Peyer's patch (tissue), 4 donors: Measurements from ENCODE around the gene MYO9B. TPM values are rescaled to one million over a fixed set of nuclear protein-coding genes. Genes with fewer than 3 reads are reported as not detected.

ENCODE experiments used
- DNase-seq, 3 donors: peaks; one replicate each; pipeline ENCODE4 v3.0.0-alpha.2; 2017 to 2019
- H3K27ac ChIP-seq, 4 donors: fragments of 200-600 bp; sonication (generic); one replicate each; pipeline ENCODE4 v1.5.1; 2016 to 2019
- H3K27me3 ChIP-seq, 2 donors: fragments of 200-600 bp; sonication (generic); one replicate each; pipeline ENCODE4 v1.5.1; 2019
- H3K36me3 ChIP-seq, 3 donors: fragments of 200-600 bp; sonication (generic); one replicate each; pipeline ENCODE4 v1.5.1; 2016 to 2019
- H3K4me1 ChIP-seq, 4 donors: fragments of 200-600 bp; sonication (generic); one replicate each; pipeline ENCODE4 v1.5.1; 2016 to 2019
- H3K4me3 ChIP-seq, 4 donors: fragments of 200-600 bp; sonication (generic); 1 replicate in 3 of 4; 2 replicates in 1 of 4; pipeline ENCODE4 v1.5.1; 2016 to 2019; ENCODE audit warnings: mild to moderate bottlenecking in 1 of 4
- H3K9me3 ChIP-seq, 4 donors: fragments of 200-600 bp; sonication (generic); one replicate each; pipeline ENCODE4 v1.5.1; 2016 to 2019; ENCODE audit warnings: mild to moderate bottlenecking in 1 of 4
- POLR2A ChIP-seq, 2 donors: fragments of 450-650 bp; IDR thresholded peaks; one replicate each; pipeline ENCODE4 v1.5.1; 2017; ENCODE audit warnings: antibody characterized with exemption in 2 of 2, mild to moderate bottlenecking in 2 of 2, moderate library complexity in 2 of 2
- total RNA-seq, 4 donors: library from RNA; depleted of rRNA; stranded (reverse); fragments of >200 nt; gene quantifications; one replicate each; pipeline ENCODE4 v1.1.0, GENCODE V29; 2016
- TF ChIP-seq, protein P1 (sequence below), 6 experiments: fragments of 450-650 bp in 4 of 6; fragments of 200-600 bp in 2 of 6; sonication (generic) in 1 of 6; IDR thresholded peaks; one replicate each; pipeline ENCODE4 v1.5.1; 2017 to 2019; ENCODE audit warnings: antibody characterized with exemption in 6 of 6, mild to moderate bottlenecking in 3 of 6, moderate library complexity in 1 of 6

MYO9B gene
- total RNA-seq, 4 donors from 2014 or later, result 65.3 to 578 (median 143) TPM

DNA sequence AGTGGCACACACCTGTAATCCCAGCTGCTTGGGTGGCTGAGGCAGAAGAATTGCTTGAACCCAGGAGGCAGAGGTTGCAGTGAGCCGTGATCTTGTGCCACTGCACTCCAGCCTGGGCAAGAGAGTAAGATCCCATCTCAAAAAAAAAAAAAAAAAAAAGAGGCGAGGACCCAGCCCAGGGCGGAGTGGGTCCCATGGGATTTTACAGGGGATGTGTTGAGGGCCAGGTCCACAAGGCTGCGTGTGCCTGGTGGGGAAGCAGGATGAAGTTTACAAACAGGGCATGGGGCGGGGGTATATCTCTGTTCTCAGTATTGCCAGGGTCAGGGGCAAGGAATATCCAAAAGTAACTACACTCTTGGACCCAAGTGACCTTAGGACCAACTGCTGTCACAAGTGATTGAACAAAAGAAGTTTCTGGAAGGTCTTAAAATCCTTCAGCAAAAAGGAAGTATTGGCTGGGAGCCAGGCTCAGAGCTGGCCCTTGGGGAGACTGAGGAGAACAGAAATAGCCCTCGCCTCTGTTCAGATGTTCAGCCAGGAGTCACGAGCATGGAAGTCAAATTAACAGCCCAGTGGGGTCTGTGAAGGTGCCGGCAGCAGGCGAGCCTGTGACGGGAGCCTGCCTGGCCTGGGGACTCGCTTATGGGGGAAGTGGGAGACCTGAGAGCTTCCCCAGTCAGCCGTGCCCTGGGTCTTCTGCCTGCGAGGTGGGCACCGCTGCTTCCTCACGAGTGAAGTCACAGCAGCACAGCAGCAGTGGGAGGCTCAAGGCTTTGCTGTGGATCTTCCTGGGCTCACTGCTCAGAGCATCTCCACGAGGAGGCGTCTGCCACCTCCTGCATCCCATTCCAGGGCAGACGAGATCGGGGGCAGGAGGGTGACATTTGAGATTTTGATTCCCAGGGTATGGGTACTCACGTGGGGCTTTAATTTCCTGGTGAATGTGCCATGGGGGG is 6.4 kb downstream of the MYO9B start:
- Histone ChIP-seq H3K27ac (peak overlapping the region in 3 of 4 donors; percentile 49 to 94 (median 60)), H3K4me1 (peaks cover 0 to 33% (median 18%) of the 10 kb centered on the region in 4 donors), H3K27me3 (no peaks in the 10 kb centered on the region), H3K9me3 (no peaks in the 10 kb centered on the region), H3K36me3 (no peaks in the 10 kb centered on the region), H3K4me3 (no peak overlapping the region)
- TF ChIP-seq, protein P1, sequence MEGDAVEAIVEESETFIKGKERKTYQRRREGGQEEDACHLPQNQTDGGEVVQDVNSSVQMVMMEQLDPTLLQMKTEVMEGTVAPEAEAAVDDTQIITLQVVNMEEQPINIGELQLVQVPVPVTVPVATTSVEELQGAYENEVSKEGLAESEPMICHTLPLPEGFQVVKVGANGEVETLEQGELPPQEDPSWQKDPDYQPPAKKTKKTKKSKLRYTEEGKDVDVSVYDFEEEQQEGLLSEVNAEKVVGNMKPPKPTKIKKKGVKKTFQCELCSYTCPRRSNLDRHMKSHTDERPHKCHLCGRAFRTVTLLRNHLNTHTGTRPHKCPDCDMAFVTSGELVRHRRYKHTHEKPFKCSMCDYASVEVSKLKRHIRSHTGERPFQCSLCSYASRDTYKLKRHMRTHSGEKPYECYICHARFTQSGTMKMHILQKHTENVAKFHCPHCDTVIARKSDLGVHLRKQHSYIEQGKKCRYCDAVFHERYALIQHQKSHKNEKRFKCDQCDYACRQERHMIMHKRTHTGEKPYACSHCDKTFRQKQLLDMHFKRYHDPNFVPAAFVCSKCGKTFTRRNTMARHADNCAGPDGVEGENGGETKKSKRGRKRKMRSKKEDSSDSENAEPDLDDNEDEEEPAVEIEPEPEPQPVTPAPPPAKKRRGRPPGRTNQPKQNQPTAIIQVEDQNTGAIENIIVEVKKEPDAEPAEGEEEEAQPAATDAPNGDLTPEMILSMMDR (IDR thresholded peaks at IDR 0.05), result no peak
- TF ChIP-seq POLR2A (IDR thresholded peaks at IDR 0.05), result no peak
- DNase-seq, result no peak

DNA sequence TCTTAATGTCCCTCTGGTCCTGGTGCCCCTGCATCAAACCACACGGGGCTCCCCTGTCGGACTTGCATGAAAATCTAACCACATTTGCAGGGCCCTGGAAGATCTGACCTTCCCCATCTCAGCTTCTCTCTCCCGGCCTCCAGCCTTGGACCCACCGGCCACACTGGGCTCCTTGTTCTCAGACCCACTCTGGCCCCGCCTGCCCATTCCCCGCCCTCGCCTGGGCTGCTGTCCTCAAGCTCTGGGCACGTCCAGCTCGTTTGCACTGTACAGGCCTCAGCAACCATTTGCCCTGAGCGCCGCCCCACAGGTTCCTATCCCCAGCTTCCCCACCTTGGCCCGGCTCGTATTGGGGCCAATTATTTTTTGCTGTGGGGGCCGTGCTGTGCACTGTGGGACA is 10.5 kb downstream of the MYO9B start:
- H3K27me3 ChIP-seq, result no peaks in the 10 kb centered on the region
- no peak for DNase-seq
- peaks cover 0 to 30% (median 11%) of the 10 kb centered on the region in 4 donors for H3K4me1 ChIP-seq

DNA sequence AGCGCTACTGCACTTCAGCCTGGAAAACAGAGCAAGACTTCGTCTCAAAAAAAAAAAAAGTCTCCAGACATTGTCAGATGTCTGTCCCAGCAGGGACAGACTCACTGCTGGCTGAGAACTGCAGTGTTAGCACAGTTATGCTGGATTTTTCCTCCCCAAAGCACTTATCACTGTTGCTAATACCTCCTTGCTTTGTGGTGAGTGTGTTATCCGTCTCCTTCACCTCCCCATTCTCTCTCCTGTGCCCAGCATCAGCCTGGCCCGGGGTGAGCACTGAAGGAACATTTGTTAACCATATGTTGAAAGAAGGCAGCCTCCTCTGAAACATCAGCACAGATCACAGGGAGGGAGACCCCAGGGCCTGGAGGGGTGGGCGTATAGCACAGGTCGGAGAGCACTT is 11.3 kb downstream of the MYO9B start:
- Histone ChIP-seq H3K27ac (no peak overlapping the region), H3K36me3 (no peaks in the 10 kb centered on the region), H3K4me1 (peaks cover 0 to 34% (median 15%) of the 10 kb centered on the region in 4 donors), H3K27me3 (no peaks in the 10 kb centered on the region), H3K9me3 (no peaks in the 10 kb centered on the region), H3K4me3 (no peak overlapping the region)
- DNase-seq, result no peak
- TF ChIP-seq, protein P1 (IDR thresholded peaks at IDR 0.05), result no peak
- no peak for TF ChIP-seq POLR2A (IDR thresholded peaks at IDR 0.05)

More for the DNA sequence above, 10.5 kb downstream of the MYO9B start:
- Histone ChIP-seq H3K9me3 (no peaks in the 10 kb centered on the region), H3K27ac (no peak overlapping the region), H3K36me3 (no peaks in the 10 kb centered on the region), H3K4me3 (no peak overlapping the region)
- TF ChIP-seq, protein P1 (IDR thresholded peaks at IDR 0.05), result no peak
- TF ChIP-seq POLR2A (IDR thresholded peaks at IDR 0.05), result no peak

DNA sequence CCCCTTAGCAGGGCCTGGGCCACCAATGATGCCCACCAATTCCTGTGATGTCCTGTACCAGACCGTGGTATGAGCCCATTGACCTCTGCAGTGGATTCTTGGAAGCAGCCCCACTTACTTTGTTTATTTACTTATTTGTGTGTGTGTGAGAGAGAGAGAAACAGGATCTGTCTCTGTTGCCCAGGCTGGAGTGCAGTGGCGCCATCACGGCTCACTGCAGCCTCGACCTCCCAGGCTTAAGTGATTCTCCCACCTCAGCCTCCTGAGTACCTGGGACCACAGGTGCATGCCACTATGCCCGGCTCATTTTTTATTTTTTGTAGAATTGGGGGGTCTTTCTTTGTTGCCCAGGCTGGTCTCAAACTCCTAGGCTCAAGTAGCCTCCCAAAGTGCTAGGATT is 13.0 kb downstream of the MYO9B start:
- Histone ChIP-seq H3K27me3 (no peaks in the 10 kb centered on the region), H3K36me3 (no peaks in the 10 kb centered on the region), H3K4me3 (no peak overlapping the region), H3K27ac (peak overlapping the region in 3 of 4 donors; percentile 64 to 79 (median 76)), H3K9me3 (no peaks in the 10 kb centered on the region), H3K4me1 (peaks cover 0 to 29% (median 18%) of the 10 kb centered on the region in 4 donors)
- no peak for TF ChIP-seq POLR2A (IDR thresholded peaks at IDR 0.05)
- TF ChIP-seq, protein P1 (IDR thresholded peaks at IDR 0.05), result no peak
- no peak for DNase-seq

DNA sequence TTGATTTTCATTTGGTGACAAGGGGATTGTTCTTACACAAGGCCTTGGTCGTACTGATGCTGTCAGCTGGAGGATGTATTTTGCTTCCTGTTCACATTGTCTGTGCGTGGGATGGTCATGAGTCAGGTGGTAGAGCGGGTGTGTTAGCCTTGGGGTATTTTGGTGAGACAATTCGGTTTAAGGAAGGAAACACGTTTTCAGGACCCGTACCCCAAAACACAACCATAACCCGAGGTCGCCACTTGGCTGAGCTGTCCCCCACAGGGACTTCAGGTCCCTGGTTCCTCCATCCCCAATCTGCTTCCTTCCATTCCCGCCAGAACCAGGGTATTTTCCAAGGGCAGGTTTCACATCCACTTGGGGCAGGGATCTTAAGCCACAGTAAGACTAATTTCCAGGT is 15.0 kb downstream of the MYO9B start:
- peak in 2 of 3 donors; percentile 68 to 76 for DNase-seq
- H3K27me3 ChIP-seq, result no peaks in the 10 kb centered on the region
- H3K36me3 ChIP-seq, result no peaks in the 10 kb centered on the region
- H3K4me1 ChIP-seq, result peaks cover 0 to 41% (median 18%) of the 10 kb centered on the region in 4 donors
- H3K4me3 ChIP-seq, result no peak overlapping the region
- H3K27ac ChIP-seq, result peak overlapping the region; percentile 50 to 79 (median 70)
- TF ChIP-seq POLR2A (IDR thresholded peaks at IDR 0.05), result no peak
- no peaks in the 10 kb centered on the region for H3K9me3 ChIP-seq

DNA sequence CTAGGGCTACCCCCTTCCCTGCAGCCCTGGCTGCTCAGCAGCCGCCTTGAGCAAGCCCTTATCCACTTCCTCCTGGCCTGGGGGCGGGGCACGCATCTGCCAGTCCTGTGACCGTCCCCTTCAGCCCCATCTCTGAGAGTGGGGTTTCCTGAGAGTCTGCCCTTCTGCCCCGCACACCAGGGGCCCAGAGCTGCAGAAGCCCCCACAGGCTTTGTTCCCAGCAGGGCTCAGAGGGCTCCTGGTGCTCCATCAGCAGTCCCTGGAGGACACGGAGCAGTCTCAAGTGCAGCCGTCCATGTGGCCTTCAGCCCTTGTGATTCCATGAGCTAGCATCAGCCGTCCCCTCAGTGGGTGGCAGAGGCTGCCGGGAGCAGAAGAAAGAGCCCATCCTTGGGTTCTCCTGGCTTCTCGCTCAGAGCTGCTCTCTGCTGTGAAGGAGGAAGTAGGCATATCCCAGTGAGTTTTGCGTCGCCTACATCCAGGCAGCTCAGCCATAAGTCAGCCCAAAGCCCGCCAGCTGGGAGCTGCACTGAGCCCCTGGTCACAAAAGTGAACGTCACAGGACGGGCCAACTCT is 16.3 kb downstream of the MYO9B start:
- H3K27me3 ChIP-seq, result no peaks in the 10 kb centered on the region
- peak in 2 of 3 donors; percentile 85 to 87 for DNase-seq
- peaks cover 0 to 43% (median 18%) of the 10 kb centered on the region in 4 donors for H3K4me1 ChIP-seq
- no peak overlapping the region for H3K4me3 ChIP-seq
- TF ChIP-seq POLR2A (IDR thresholded peaks at IDR 0.05), result no peak
- TF ChIP-seq, protein P1 (IDR thresholded peaks at IDR 0.05), result no peak
- H3K9me3 ChIP-seq, result no peaks in the 10 kb centered on the region
- peak overlapping the region in 3 of 4 donors; percentile 49 to 79 (median 76) for H3K27ac ChIP-seq
- H3K36me3 ChIP-seq, result no peaks in the 10 kb centered on the region
